H9 (cell line): Measurements from ENCODE around the gene PACSIN3. TPM values are rescaled to one million over a fixed set of nuclear protein-coding genes. Genes with fewer than 3 reads are reported as not detected.

Source experiments
- DNase-seq: peaks from one replicate; pipeline ENCODE4 v3.0.0-alpha.2; 2017
- H2AFZ ChIP-seq: one replicate; pipeline ENCODE4 v1.6.1; 2013; ENCODE audit warnings: mild to moderate bottlenecking, low read length, control low read depth, moderate library complexity
- H2AK5ac ChIP-seq: 2 replicates; pipeline ENCODE4 v1.6.1; 2013; ENCODE audit warnings: low read length, control low read depth, mixed read lengths; ENCODE audit not compliant: insufficient read length
- H2BK120ac ChIP-seq: one replicate; pipeline ENCODE4 v1.6.1; 2013; ENCODE audit warnings: low read depth, mild to moderate bottlenecking, low read length, control low read depth, inconsistent platforms; ENCODE audit not compliant: poor library complexity, severe bottlenecking
- H2BK12ac ChIP-seq: 2 replicates; pipeline ENCODE4 v1.6.1; 2013; ENCODE audit warnings: low read length, control low read depth, mixed read lengths, low read depth; ENCODE audit not compliant: insufficient read length
- H2BK15ac ChIP-seq: 2 replicates; pipeline ENCODE4 v1.6.1; 2013; ENCODE audit warnings: low read depth, low read length, control low read depth
- H2BK20ac ChIP-seq: one replicate; pipeline ENCODE4 v1.6.1; 2013; ENCODE audit warnings: low read depth, mild to moderate bottlenecking, low read length, control low read depth, inconsistent platforms; ENCODE audit not compliant: poor library complexity, severe bottlenecking
- H2BK5ac ChIP-seq: 2 replicates; pipeline ENCODE4 v1.6.1; 2013; ENCODE audit warnings: low read length, control low read depth, mixed read lengths; ENCODE audit not compliant: insufficient read length
- H3K14ac ChIP-seq: 2 replicates; pipeline ENCODE4 v1.6.1; 2013; ENCODE audit warnings: low read length, control low read depth; ENCODE audit not compliant: insufficient read depth
- H3K18ac ChIP-seq: 2 replicates; pipeline ENCODE4 v1.6.1; 2013; ENCODE audit warnings: low read depth, mild to moderate bottlenecking, mixed read lengths, low read length, control low read depth; ENCODE audit not compliant: insufficient read length
- H3K23ac ChIP-seq: 2 replicates; pipeline ENCODE4 v1.6.1; 2013; ENCODE audit warnings: low read length, control low read depth, mixed read lengths, low read depth; ENCODE audit not compliant: insufficient read length
- H3K23me2 ChIP-seq: 2 replicates; pipeline ENCODE4 v1.6.1; 2013; ENCODE audit warnings: low read depth, mild to moderate bottlenecking, mixed read lengths, low read length, control low read depth; ENCODE audit not compliant: insufficient read length, poor library complexity, severe bottlenecking
- H3K27ac ChIP-seq: 2 replicates; pipeline ENCODE4 v1.5.1; 2013; ENCODE audit warnings: low read length, control low read depth, mixed read lengths, low read depth; ENCODE audit not compliant: insufficient read length
- H3K27me3 ChIP-seq: 2 replicates; pipeline ENCODE4 v1.6.1; 2013; ENCODE audit warnings: low read length, control low read depth, inconsistent platforms; ENCODE audit not compliant: insufficient read depth
- H3K4ac ChIP-seq: 2 replicates; pipeline ENCODE4 v1.6.1; 2013; ENCODE audit warnings: low read depth, mild to moderate bottlenecking, control low read depth, inconsistent platforms, low read length, moderate library complexity
- H3K4me1 ChIP-seq: 2 replicates; pipeline ENCODE4 v1.6.1; 2013; ENCODE audit warnings: low read length, control low read depth, inconsistent platforms; ENCODE audit not compliant: insufficient read depth
- H3K4me2 ChIP-seq: 2 replicates; pipeline ENCODE4 v1.6.1; 2013; ENCODE audit warnings: low read length, control low read depth, mixed read lengths; ENCODE audit not compliant: insufficient read length, insufficient read depth
- H3K56ac ChIP-seq: 2 replicates; pipeline ENCODE4 v1.6.1; 2013; ENCODE audit warnings: low read depth, mild to moderate bottlenecking, mixed read lengths, low read length, control low read depth; ENCODE audit not compliant: insufficient read length
- H3K79me1 ChIP-seq: 2 replicates; pipeline ENCODE4 v1.6.1; 2013; ENCODE audit warnings: low read depth, mild to moderate bottlenecking, moderate library complexity, low read length, control low read depth, inconsistent platforms; ENCODE audit not compliant: insufficient read depth, poor library complexity, severe bottlenecking
- H3K79me2 ChIP-seq: 2 replicates; pipeline ENCODE4 v1.6.1; 2013; ENCODE audit warnings: low read length, control low read depth, inconsistent platforms; ENCODE audit not compliant: insufficient read depth
- H3K9ac ChIP-seq: 2 replicates; pipeline ENCODE4 v1.6.1; 2013; ENCODE audit warnings: low read length, control low read depth, mixed read lengths; ENCODE audit not compliant: insufficient read length; ENCODE audit errors: extremely low read depth
- H3K9me3 ChIP-seq: one replicate; pipeline ENCODE4 v1.6.1; 2013; ENCODE audit warnings: low read depth, low read length, inconsistent platforms; ENCODE audit not compliant: control insufficient read depth
- H3T11ph ChIP-seq: one replicate; pipeline ENCODE4 v1.6.1; 2013; ENCODE audit warnings: mild to moderate bottlenecking, low read length, control low read depth, inconsistent platforms
- H4K20me1 ChIP-seq: one replicate; pipeline ENCODE4 v1.6.1; 2013; ENCODE audit not compliant: control insufficient read depth, insufficient read length, insufficient read depth
- H4K5ac ChIP-seq: 2 replicates; pipeline ENCODE4 v1.6.1; 2013; ENCODE audit warnings: low read depth, mild to moderate bottlenecking, mixed read lengths, low read length, control low read depth; ENCODE audit not compliant: insufficient read length
- H4K8ac ChIP-seq: replicated peaks from 2 replicates; pipeline ENCODE4 v1.6.1; 2013; ENCODE audit warnings: low read length, control low read depth, mixed read lengths, low read depth; ENCODE audit not compliant: insufficient read length
- H4K91ac ChIP-seq: 2 replicates; pipeline ENCODE4 v1.6.1; 2013; ENCODE audit warnings: low read depth, mild to moderate bottlenecking, moderate library complexity, mixed read lengths, low read length, control low read depth; ENCODE audit not compliant: insufficient read length
- H3K27ac Mint-ChIP-seq, 3 experiments: 2 replicates in 2 of 3; 3 replicates in 1 of 3; pipeline ENCODE4 v1.8.0; 2020 to 2021; ENCODE audit warnings: mixed read lengths in 3 of 3, mild to moderate bottlenecking in 1 of 3, moderate library complexity in 1 of 3
- H3K27me3 Mint-ChIP-seq: 2 replicates; pipeline ENCODE4 v1.8.0; 2021; ENCODE audit warnings: low read depth, mild to moderate bottlenecking, moderate library complexity, mixed read lengths
- H3K36me3 Mint-ChIP-seq, 3 experiments: 2 replicates in 2 of 3; 3 replicates in 1 of 3; pipeline ENCODE4 v1.8.0; 2020 to 2021; ENCODE audit warnings: low read depth in 3 of 3, mixed read lengths in 3 of 3; ENCODE audit not compliant: insufficient read depth in 1 of 3
- H3K4me1 Mint-ChIP-seq, 2 experiments: 2 replicates each; pipeline ENCODE4 v1.8.0; 2020; ENCODE audit warnings: mixed read lengths in 2 of 2
- H3K4me3 Mint-ChIP-seq, 2 experiments: 2 replicates in 1 of 2; 3 replicates in 1 of 2; pipeline ENCODE4 v1.8.0; 2020 to 2021; ENCODE audit warnings: mild to moderate bottlenecking in 2 of 2, mixed read lengths in 2 of 2, moderate library complexity in 1 of 2
- H3K9me3 Mint-ChIP-seq, 2 experiments: 2 replicates in 1 of 2; 3 replicates in 1 of 2; pipeline ENCODE4 v1.8.0; 2020; ENCODE audit warnings: mild to moderate bottlenecking in 2 of 2, mixed read lengths in 2 of 2, moderate library complexity in 1 of 2
- CTCF ChIP-seq: fragments of 200-600 bp; sonication (generic); conservative IDR thresholded peaks from 3 replicates; pipeline ENCODE4 v1.8.0; 2021; ENCODE audit warnings: antibody characterized with exemption, mild to moderate bottlenecking
- WGBS: extraction: QIAGEN DNeasy Blood & Tissue Kit; methylation state at CpG from one replicate; pipeline ENCODE4 v1.1.7; 2013; ENCODE audit warnings: missing lambda C conversion rate, low lambda C conversion rate, mixed read lengths; ENCODE audit not compliant: insufficient read length; ENCODE audit errors: extremely low coverage; 5-methylcytosine and 5-hydroxymethylcytosine counted together
- total RNA-seq: library from RNA; stranded (reverse); gene quantifications from 2 replicates; pipeline ENCODE4 v1.2.1, GENCODE V29; 2021

Gene PACSIN3
- total RNA-seq, 1 experiment from 2014 or later: 63.0 TPM

GRCh38 chr11:47156951-47157350 is 29.3 kb downstream of the PACSIN3 start:
- no peak for DNase-seq
- H4K20me1 ChIP-seq: no peaks in the 10 kb centered on the region
- no peaks in the 10 kb centered on the region for H3K23me2 ChIP-seq
- H2AFZ ChIP-seq: no peak overlapping the region
- no peak overlapping the region for H3K27ac ChIP-seq
- no peaks in the 10 kb centered on the region; the same call in 1 of the 2 replicates for H3K27me3 Mint-ChIP-seq
- H3K79me1 ChIP-seq: no peaks in the 10 kb centered on the region
- no peaks in the 10 kb centered on the region; a peak in 1 of 5 replicates for H3K9me3 Mint-ChIP-seq
- no CpG with 5 or more reads among the region's 20 CpGs for WGBS
- H3K4me3 Mint-ChIP-seq: no peak overlapping the region
- H3K9me3 ChIP-seq: no peaks in the 10 kb centered on the region
- no peaks in the 10 kb centered on the region for H3K27me3 ChIP-seq
- no peak overlapping the region for H3K18ac ChIP-seq
- no peak overlapping the region for H3K56ac ChIP-seq
- no peak overlapping the region for H4K91ac ChIP-seq
- H3K23ac ChIP-seq: no peak overlapping the region
- H3K14ac ChIP-seq: no peak overlapping the region; the same call in 1 of the 2 replicates
- no peak overlapping the region for H4K8ac ChIP-seq
- H3K9ac ChIP-seq: no peak overlapping the region
- H2AK5ac ChIP-seq: no peak overlapping the region
- no peak overlapping the region for H3K27ac Mint-ChIP-seq
- no peaks in the 10 kb centered on the region for H3K79me2 ChIP-seq
- no peak overlapping the region for H2BK15ac ChIP-seq
- H2BK12ac ChIP-seq: no peak overlapping the region
- no peak for TF ChIP-seq CTCF
- peaks cover 3% of the 10 kb centered on the region; the same call in 1 of the 2 replicates for H3K4me1 ChIP-seq
- H2BK5ac ChIP-seq: no peak overlapping the region
- H3K4me1 Mint-ChIP-seq: peaks cover 24 to 35% of the 10 kb centered on the region in 2 experiments
- no peak overlapping the region for H4K5ac ChIP-seq
- peaks cover 0 to 2% (median 0%) of the 10 kb centered on the region in 3 experiments; a peak in 1 of 7 replicates for H3K36me3 Mint-ChIP-seq
- no peak overlapping the region for H2BK20ac ChIP-seq
- H3K4ac ChIP-seq: no peak overlapping the region
- no peak overlapping the region for H3T11ph ChIP-seq
- no peak overlapping the region for H2BK120ac ChIP-seq
- H3K4me2 ChIP-seq: no peak overlapping the region
